ENCODE measurements around the gene METAP2.
"Not testable (repeated sequence)": the region's sequence is repeated elsewhere in the genome, so short reads cannot be mapped to it uniquely, and the experiment has no call there.

DNA sequence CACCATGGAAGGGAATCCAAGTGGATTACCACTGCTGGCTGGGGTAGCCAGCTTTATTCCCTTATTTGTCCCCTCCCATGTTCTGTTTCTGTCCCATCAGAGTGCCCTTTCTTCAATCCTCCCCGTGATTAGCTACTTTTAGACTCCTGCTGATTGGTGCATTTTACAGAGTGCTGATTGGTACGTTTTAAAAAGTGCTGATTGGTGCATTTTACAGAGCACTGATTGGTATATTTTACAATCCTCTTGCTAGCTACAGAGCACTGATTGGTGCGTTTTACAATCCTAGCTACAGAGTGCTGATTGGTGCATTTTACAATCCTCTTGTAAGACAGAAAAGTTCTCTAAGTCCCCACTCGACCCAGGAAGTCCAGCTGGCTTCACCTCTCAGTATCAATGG, 28.9 kb upstream of the METAP2 start:
- TF ChIP-seq EZH2 (IDR thresholded peaks at IDR 0.05; ENCODE audit: insufficient read depth, poor library complexity, severe bottlenecking); EZH2phosphoT487 (IDR thresholded peaks at IDR 0.05; ENCODE audit: insufficient read depth, low read depth): not testable (repeated sequence)

All from GM23248 (cell line).